Measurements from ENCODE around the gene SLC1A3.

DNA sequence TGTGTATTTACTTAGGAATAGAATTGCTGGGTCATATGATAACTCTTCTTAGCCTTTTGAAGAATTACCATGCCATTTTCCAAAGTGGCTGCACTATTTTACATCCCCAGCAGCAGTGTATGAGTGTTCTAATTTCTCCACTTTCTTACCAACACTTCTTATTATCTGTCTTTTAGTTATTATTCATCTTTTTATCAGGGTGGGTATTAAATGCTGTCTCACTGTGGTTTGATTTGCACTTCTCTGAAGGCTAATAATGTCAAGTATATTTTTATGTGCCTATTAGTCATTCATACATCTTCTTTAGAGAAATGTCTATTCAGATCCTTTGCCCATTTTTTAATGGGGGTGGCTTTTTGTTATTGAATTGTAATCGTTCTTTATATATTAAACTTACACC, 36.8 kb downstream of the SLC1A3 start:
- TF ChIP-seq REST (IDR thresholded peaks at IDR 0.05; ENCODE audit: low read depth, low read length) = no peak
- no peak for TF ChIP-seq MYB (IDR thresholded peaks at IDR 0.05; ENCODE audit: borderline replicate concordance, low read depth, low read length)
- TF ChIP-seq CEBPZ (IDR thresholded peaks at IDR 0.05; ENCODE audit: low read depth, low read length) = no peak
- TF ChIP-seq EP300 (IDR thresholded peaks at IDR 0.05; ENCODE audit: borderline replicate concordance in 1 of 2, control insufficient read depth in 1 of 2, low read depth in 2 of 2, low read length in 2 of 2) = no peak
- no peak for TF ChIP-seq POLR2A (IDR thresholded peaks at IDR 0.05; ENCODE audit: low read depth, low read length)
- no peak for TF ChIP-seq ASH2L (IDR thresholded peaks at IDR 0.05; ENCODE audit: borderline replicate concordance, low read depth)
- TF ChIP-seq POLR2AphosphoS5 (IDR thresholded peaks at IDR 0.05; ENCODE audit: low read length) = no peak
- no peak for TF ChIP-seq SUZ12 (IDR thresholded peaks at IDR 0.05; ENCODE audit: unreplicated experiment)
- TF ChIP-seq MEF2B (IDR thresholded peaks at IDR 0.05; ENCODE audit: partially characterized antibody, poor library complexity, severe bottlenecking) = no peak
- TF ChIP-seq POLR2AphosphoS2 (IDR thresholded peaks at IDR 0.05; ENCODE audit: low read depth, low read length) = no peak
